A673 (cell line): ENCODE data around the gene NFATC1.

Experiments used
- EZH2 ChIP-seq: fragments of 200-600 bp; sonication (generic); IDR thresholded peaks from 2 replicates; pipeline ENCODE4 v1.6.1; 2017; ENCODE audit warnings: borderline replicate concordance, low read depth, mild to moderate bottlenecking, mixed read lengths, antibody characterized with exemption, low read length; ENCODE audit not compliant: poor library complexity, severe bottlenecking
- TF ChIP-seq, protein P1 (sequence below): fragments of 300-800, 200-600 bp; sonication (generic); conservative IDR thresholded peaks from 2 replicates; pipeline ENCODE4 v1.5.1; 2017; ENCODE audit warnings: low read depth, mild to moderate bottlenecking, antibody characterized with exemption, low read length, moderate library complexity, mixed read lengths

- TF ChIP-seq, protein P1, sequence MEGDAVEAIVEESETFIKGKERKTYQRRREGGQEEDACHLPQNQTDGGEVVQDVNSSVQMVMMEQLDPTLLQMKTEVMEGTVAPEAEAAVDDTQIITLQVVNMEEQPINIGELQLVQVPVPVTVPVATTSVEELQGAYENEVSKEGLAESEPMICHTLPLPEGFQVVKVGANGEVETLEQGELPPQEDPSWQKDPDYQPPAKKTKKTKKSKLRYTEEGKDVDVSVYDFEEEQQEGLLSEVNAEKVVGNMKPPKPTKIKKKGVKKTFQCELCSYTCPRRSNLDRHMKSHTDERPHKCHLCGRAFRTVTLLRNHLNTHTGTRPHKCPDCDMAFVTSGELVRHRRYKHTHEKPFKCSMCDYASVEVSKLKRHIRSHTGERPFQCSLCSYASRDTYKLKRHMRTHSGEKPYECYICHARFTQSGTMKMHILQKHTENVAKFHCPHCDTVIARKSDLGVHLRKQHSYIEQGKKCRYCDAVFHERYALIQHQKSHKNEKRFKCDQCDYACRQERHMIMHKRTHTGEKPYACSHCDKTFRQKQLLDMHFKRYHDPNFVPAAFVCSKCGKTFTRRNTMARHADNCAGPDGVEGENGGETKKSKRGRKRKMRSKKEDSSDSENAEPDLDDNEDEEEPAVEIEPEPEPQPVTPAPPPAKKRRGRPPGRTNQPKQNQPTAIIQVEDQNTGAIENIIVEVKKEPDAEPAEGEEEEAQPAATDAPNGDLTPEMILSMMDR, result no peak
- TF ChIP-seq EZH2, result no peak
These were observed 100.7 kb downstream of the NFATC1 start for GRCh38 chr18:79496237-79496977.
